IMR-90 (cell line): ENCODE results near the gene USP36. TPM values are rescaled to one million over a fixed set of nuclear protein-coding genes. Genes with fewer than 3 reads are reported as not detected.
A peak's percentile ranks its signal among the peaks of the same experiment; 100 is the strongest.

Source experiments
- ATAC-seq: fragments of 200-7000 bp; cut with Tn5 transposase; 2 replicates; pipeline ENCODE4 v1.9.1; 2020; ENCODE audit warnings: low read depth, mild to moderate bottlenecking, moderate library complexity
- BruUV-seq: library from RNA; stranded (reverse); fragments of 400-500 nt; replicated peaks from 2 replicates; lab custom pipeline; 2021; lab: Mats Ljungman, UMichigan
- CTCF ChIA-PET: fragments of 300-600 bp; formaldehyde crosslinking; extraction: SDS; loops from one replicate; lab custom pipeline; 2021; ENCODE audit warnings: antibody characterized with exemption; lab: Yijun Ruan, JAX
- POLR2A ChIA-PET: fragments of 300-600 bp; sonication (Branson Sonifier 250); formaldehyde crosslinking; loops from one replicate; lab custom pipeline; 2022; ENCODE audit warnings: antibody characterized with exemption; ENCODE audit not compliant: unreplicated experiment; lab: Charles Lee
- DNase-seq: peaks from one replicate; pipeline ENCODE4 v3.0.0; 2013
- H2AFZ ChIP-seq: replicated peaks from 2 replicates; pipeline ENCODE3; 2013; ENCODE audit warnings: low read length, mild to moderate bottlenecking; ENCODE audit not compliant: poor library complexity
- H2AK5ac ChIP-seq: 2 replicates; pipeline ENCODE4 v1.6.1; 2013; ENCODE audit warnings: low read depth, low read length, inconsistent platforms
- H2AK9ac ChIP-seq: replicated peaks from 2 replicates; pipeline ENCODE3; 2013; ENCODE audit warnings: mild to moderate bottlenecking, low read depth, low read length, moderate library complexity; ENCODE audit not compliant: poor library complexity
- H2BK120ac ChIP-seq: 2 replicates; pipeline ENCODE4 v1.6.1; 2013; ENCODE audit warnings: low read depth, low read length, inconsistent platforms
- H2BK15ac ChIP-seq: 3 replicates; pipeline ENCODE4 v1.6.1; 2013; ENCODE audit warnings: low read depth, low read length, inconsistent platforms
- H2BK20ac ChIP-seq: 2 replicates; pipeline ENCODE4 v1.6.1; 2013; ENCODE audit warnings: low read depth, mild to moderate bottlenecking, inconsistent platforms, low read length, moderate library complexity
- H2BK5ac ChIP-seq: 2 replicates; pipeline ENCODE4 v1.6.1; 2013; ENCODE audit warnings: mild to moderate bottlenecking, low read depth, low read length, inconsistent platforms; ENCODE audit not compliant: poor library complexity, severe bottlenecking
- H3K14ac ChIP-seq: replicated peaks from 2 replicates; pipeline ENCODE4 v1.6.1; 2013; ENCODE audit warnings: low read depth, low read length, inconsistent platforms
- H3K18ac ChIP-seq: 2 replicates; pipeline ENCODE4 v1.6.1; 2013; ENCODE audit warnings: low read depth, low read length, control low read depth
- H3K23ac ChIP-seq: 2 replicates; pipeline ENCODE4 v1.6.1; 2013; ENCODE audit warnings: low read depth, low read length, inconsistent platforms
- H3K27ac ChIP-seq: 2 replicates; pipeline ENCODE4 v1.5.1; 2013; ENCODE audit warnings: mild to moderate bottlenecking, control low read depth, low read length; ENCODE audit not compliant: insufficient read depth
- H3K27me3 ChIP-seq: 2 replicates; pipeline ENCODE4 v1.6.1; 2013; ENCODE audit warnings: low read length; ENCODE audit not compliant: control insufficient read depth, insufficient read depth
- H3K36me3 ChIP-seq: 2 replicates; pipeline ENCODE4 v1.6.1; 2013; ENCODE audit warnings: low read length, mixed read lengths; ENCODE audit not compliant: control insufficient read depth, insufficient read depth
- H3K4ac ChIP-seq: 2 replicates; pipeline ENCODE4 v1.6.1; 2013; ENCODE audit warnings: low read depth, low read length, inconsistent platforms
- H3K4me1 ChIP-seq: 2 replicates; pipeline ENCODE4 v1.6.1; 2013; ENCODE audit warnings: low read length, mixed read lengths; ENCODE audit not compliant: control insufficient read depth, insufficient read depth
- H3K4me2 ChIP-seq: 2 replicates; pipeline ENCODE4 v1.6.1; 2013; ENCODE audit warnings: low read depth, mild to moderate bottlenecking, control low read depth, low read length, moderate library complexity
- H3K4me3 ChIP-seq: 2 replicates; pipeline ENCODE4 v1.5.1; 2013; ENCODE audit warnings: low read depth, mild to moderate bottlenecking, control low read depth, low read length, moderate library complexity; ENCODE audit not compliant: insufficient read depth
- H3K56ac ChIP-seq: 2 replicates; pipeline ENCODE4 v1.6.1; 2013; ENCODE audit warnings: low read length, inconsistent platforms; ENCODE audit not compliant: insufficient read depth; ENCODE audit errors: extremely low read depth
- H3K79me1 ChIP-seq, 2 experiments: 2 replicates each; pipeline ENCODE4 v1.6.1; 2013; ENCODE audit warnings: low read length in 2 of 2, inconsistent platforms in 1 of 2, low read depth in 1 of 2
- H3K9ac ChIP-seq: 2 replicates; pipeline ENCODE4 v1.6.1; 2013; ENCODE audit warnings: low read depth, low read length, control low read depth
- H3K9me1 ChIP-seq: 2 replicates; pipeline ENCODE4 v1.6.1; 2013; ENCODE audit warnings: low read length, inconsistent platforms; ENCODE audit not compliant: insufficient read depth
- H3K9me3 ChIP-seq: 2 replicates; pipeline ENCODE4 v1.6.1; 2013; ENCODE audit warnings: low read length; ENCODE audit not compliant: control insufficient read depth, insufficient read depth
- H4K20me1 ChIP-seq: 2 replicates; pipeline ENCODE4 v1.6.1; 2013; ENCODE audit warnings: low read length, inconsistent platforms; ENCODE audit not compliant: insufficient read depth
- H4K5ac ChIP-seq: 2 replicates; pipeline ENCODE4 v1.6.1; 2013; ENCODE audit warnings: mild to moderate bottlenecking, low read depth, low read length, control low read depth
- H4K8ac ChIP-seq, 2 experiments: 2 replicates each; pipeline ENCODE4 v1.6.1; 2013; ENCODE audit warnings: low read depth in 2 of 2, low read length in 2 of 2, control low read depth in 1 of 2, inconsistent platforms in 1 of 2
- H4K91ac ChIP-seq: 2 replicates; pipeline ENCODE4 v1.6.1; 2013; ENCODE audit warnings: low read depth, low read length, inconsistent platforms; ENCODE audit not compliant: insufficient read depth
- CEBPB ChIP-seq: IDR thresholded peaks from 2 replicates; pipeline ENCODE4 v1.6.1; 2012; ENCODE audit warnings: low read depth, low read length, improper control_type of control experiment
- CHD1 ChIP-seq: IDR thresholded peaks from 2 replicates; pipeline ENCODE4 v1.6.1; 2012; ENCODE audit warnings: low read depth, low read length, improper control_type of control experiment
- FOS ChIP-seq: fragments of 150-350 bp; IDR thresholded peaks from 2 replicates; pipeline ENCODE4 v1.6.1; 2016; ENCODE audit warnings: low read depth, low read length
- WGBS, 2 experiments: methylation state at CpG; one replicate each; pipeline versions ENCODE4 v1.1.5 to v1.1.7; 2013; ENCODE audit warnings: missing lambda C conversion rate in 2 of 2; ENCODE audit not compliant: insufficient read length in 1 of 2; ENCODE audit errors: extremely low coverage in 2 of 2; 5-methylcytosine and 5-hydroxymethylcytosine counted together
- dilution Hi-C: fragments of 300-500 bp; cut with HindIII; formaldehyde crosslinking; loops from one replicate; pipeline ENCODE4 v1.14.3; 2018; ENCODE audit warnings: low sequenced_read_pairs; ENCODE audit not compliant: unreplicated experiment
- in situ Hi-C: fragments of 300-500 bp; cut with MboI; formaldehyde crosslinking; loops from 3 replicates; pipeline ENCODE4 v1.14.3; 2019; ENCODE audit warnings: low sequenced_read_pairs, inconsistent platforms, mixed read lengths
- intact Hi-C: fragments of 100-400 bp; cut with micrococcal nuclease; formaldehyde crosslinking; loops from 2 replicates; pipeline ENCODE4 v1.10.0; 2022
- polyA plus RNA-seq, 3 experiments: library from polyadenylated mRNA; depleted of rRNA; stranded (reverse); fragments of >200 nt; gene quantifications; 2 replicates each; pipeline ENCODE4 v1.2.3, GENCODE V29; 2012; ENCODE audit warnings: low replicate concordance in 1 of 3
- total RNA-seq: library from RNA; depleted of rRNA; stranded (reverse); fragments of >200 nt; gene quantifications from 2 replicates; pipeline ENCODE4 v1.2.3, GENCODE V29; 2012
- TF ChIP-seq, protein P1 (sequence below): fragments of 150-350 bp; IDR thresholded peaks from 2 replicates; pipeline ENCODE4 v1.6.1; 2016; ENCODE audit warnings: low read depth, mild to moderate bottlenecking, low read length, moderate library complexity, borderline replicate concordance
- TF ChIP-seq, protein P2 (sequence below): conservative IDR thresholded peaks from 2 replicates; pipeline ENCODE4 v1.5.1; 2012; ENCODE audit warnings: mild to moderate bottlenecking, low read depth, low read length, improper control_type of control experiment

Gene USP36
- total and polyA plus RNA-seq, 2 of the 4 experiments (the other 2 are of a cell fraction): 30.6 to 38.3 TPM

DNA sequence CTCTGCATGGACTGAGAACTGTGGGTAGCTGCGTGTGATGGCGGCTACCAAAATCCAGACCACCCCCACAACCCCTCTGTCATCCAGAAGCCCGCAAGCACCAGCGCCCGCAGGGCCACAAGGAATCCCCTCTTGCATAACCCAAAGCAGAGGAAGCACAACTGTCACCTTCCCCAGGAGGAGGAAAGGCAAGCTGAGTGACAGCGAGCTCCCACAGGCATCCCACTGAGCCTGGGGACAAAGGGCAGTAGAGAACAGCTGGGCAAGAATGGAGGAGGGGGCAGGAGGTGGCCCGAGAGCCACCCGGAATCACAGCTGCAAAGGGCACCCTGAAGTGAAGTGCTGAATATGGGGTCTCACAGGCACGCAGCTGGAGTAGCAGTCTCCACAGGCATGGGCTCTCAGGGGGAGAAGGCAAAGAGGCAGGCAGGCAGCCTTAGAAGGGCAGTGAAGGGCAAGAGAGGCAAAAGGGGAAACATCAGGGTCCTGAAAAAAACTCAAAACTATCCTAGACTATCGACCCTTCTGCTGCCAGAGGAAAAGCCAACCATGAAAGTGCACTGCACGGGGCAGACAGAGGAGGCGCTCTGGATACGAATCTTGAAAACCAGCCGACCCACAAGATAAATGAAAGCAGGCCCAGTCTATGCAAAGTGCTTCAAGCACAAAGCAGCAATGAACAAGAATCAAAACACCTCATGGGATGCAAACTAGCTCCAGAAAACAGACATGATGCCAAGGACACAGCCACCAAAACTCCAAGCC lies 17.1 kb downstream of the USP36 start:
- peak overlapping the region; percentile 79 for H3K27ac ChIP-seq
- H3K4me3 ChIP-seq: no peak overlapping the region
- peak overlapping the region in 1 of 2 experiments; percentile 85; a peak in 2 of 4 replicates for H4K8ac ChIP-seq
- 0 out of 2 replicates have a peak overlapping the region, but pooled peaks have one; percentile 13 for H4K5ac ChIP-seq
- peaks cover 28 to 85% of the 10 kb centered on the region in 2 experiments for H3K79me1 ChIP-seq
- peak overlapping the region; percentile 52 for H2AFZ ChIP-seq
- TF ChIP-seq, protein P1, sequence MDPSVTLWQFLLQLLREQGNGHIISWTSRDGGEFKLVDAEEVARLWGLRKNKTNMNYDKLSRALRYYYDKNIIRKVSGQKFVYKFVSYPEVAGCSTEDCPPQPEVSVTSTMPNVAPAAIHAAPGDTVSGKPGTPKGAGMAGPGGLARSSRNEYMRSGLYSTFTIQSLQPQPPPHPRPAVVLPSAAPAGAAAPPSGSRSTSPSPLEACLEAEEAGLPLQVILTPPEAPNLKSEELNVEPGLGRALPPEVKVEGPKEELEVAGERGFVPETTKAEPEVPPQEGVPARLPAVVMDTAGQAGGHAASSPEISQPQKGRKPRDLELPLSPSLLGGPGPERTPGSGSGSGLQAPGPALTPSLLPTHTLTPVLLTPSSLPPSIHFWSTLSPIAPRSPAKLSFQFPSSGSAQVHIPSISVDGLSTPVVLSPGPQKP: no peak
- no peak for TF ChIP-seq CHD1
- TF ChIP-seq, protein P2, sequence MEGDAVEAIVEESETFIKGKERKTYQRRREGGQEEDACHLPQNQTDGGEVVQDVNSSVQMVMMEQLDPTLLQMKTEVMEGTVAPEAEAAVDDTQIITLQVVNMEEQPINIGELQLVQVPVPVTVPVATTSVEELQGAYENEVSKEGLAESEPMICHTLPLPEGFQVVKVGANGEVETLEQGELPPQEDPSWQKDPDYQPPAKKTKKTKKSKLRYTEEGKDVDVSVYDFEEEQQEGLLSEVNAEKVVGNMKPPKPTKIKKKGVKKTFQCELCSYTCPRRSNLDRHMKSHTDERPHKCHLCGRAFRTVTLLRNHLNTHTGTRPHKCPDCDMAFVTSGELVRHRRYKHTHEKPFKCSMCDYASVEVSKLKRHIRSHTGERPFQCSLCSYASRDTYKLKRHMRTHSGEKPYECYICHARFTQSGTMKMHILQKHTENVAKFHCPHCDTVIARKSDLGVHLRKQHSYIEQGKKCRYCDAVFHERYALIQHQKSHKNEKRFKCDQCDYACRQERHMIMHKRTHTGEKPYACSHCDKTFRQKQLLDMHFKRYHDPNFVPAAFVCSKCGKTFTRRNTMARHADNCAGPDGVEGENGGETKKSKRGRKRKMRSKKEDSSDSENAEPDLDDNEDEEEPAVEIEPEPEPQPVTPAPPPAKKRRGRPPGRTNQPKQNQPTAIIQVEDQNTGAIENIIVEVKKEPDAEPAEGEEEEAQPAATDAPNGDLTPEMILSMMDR: peak; percentile 12; the same call in 1 of the 2 replicates
- TF ChIP-seq CEBPB: peak; percentile 23; the same call in 1 of the 2 replicates
- no peak for TF ChIP-seq FOS
- intact Hi-C loops (loop anchor here (10.0 kb wide), 1 partner anchor 329 kb away; no protein-coding TSS in a partner anchor), in situ Hi-C loops (no loop called here), dilution Hi-C loops (no loop called here)
- H2BK120ac ChIP-seq: peak overlapping the region; percentile 41
- BruUV-seq: no TSS peak
- H3K23ac ChIP-seq: peak overlapping the region; percentile 34
- WGBS, 2 experiments: 94% methylated on average over 6 of the region's 14 CpGs; no CpG with 5 or more reads in 1 of the 2 experiments
- H2AK9ac ChIP-seq: peak overlapping the region; percentile 91
- H2BK5ac ChIP-seq: peak overlapping the region; percentile 89
- peaks cover 16% of the 10 kb centered on the region for H3K4me1 ChIP-seq
- peaks cover 20% of the 10 kb centered on the region for H3K9me1 ChIP-seq
- ATAC-seq: no peak
- peaks cover 61% of the 10 kb centered on the region for H3K36me3 ChIP-seq
- no peak overlapping the region for H3K56ac ChIP-seq
- peak overlapping the region; percentile 17; the same call in 1 of the 2 replicates for H4K91ac ChIP-seq
- CTCF ChIA-PET: interaction anchor here (0.9 kb wide), 1 partner anchor 148 kb away, joined by 6 read pairs; no protein-coding TSS in a partner anchor
- no peaks in the 10 kb centered on the region for H3K9me3 ChIP-seq
- no peak for DNase-seq
- H3K27me3 ChIP-seq: no peaks in the 10 kb centered on the region
- peak overlapping the region; percentile 22; the same call in 1 of the 2 replicates for H2BK20ac ChIP-seq
- H4K20me1 ChIP-seq: peaks cover 19% of the 10 kb centered on the region
- no peak overlapping the region for H3K4me2 ChIP-seq
- peak overlapping the region; percentile 12; the same call in 1 of the 2 replicates for H3K18ac ChIP-seq
- 0 out of 3 replicates have a peak overlapping the region, but pooled peaks have one; percentile 27 for H2BK15ac ChIP-seq
- POLR2A ChIA-PET: interaction anchor here (0.6 kb wide), 1 partner anchor 8 kb away, joined by 5 read pairs; no protein-coding TSS in a partner anchor
- H3K9ac ChIP-seq: no peak overlapping the region
- peak overlapping the region; percentile 50 for H3K14ac ChIP-seq
- H2AK5ac ChIP-seq: peak overlapping the region; percentile 92
- peak overlapping the region; percentile 72 for H3K4ac ChIP-seq
